ENCODE measurements around the gene BICD2.

DNA sequence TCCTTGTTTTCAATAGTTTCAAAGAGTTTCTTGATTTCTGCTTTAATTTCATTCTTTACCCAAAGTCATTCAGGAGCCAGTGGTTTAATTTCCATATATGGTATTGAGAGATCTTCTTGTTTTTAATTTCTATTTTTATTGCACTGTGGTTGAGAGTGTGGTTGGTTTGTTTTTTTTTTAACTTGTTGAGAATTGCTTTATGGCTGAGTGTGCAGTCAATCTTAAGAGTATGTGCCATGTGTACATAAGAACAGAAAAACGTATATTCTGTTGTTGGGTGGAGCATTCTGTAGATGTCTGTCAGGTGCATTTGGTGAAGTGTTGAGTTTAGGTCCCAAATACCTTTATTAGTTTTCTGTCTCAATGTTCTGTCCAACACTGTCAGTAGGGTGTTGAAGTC, 68.0 kb downstream of the BICD2 start:
- TF ChIP-seq, protein P1, sequence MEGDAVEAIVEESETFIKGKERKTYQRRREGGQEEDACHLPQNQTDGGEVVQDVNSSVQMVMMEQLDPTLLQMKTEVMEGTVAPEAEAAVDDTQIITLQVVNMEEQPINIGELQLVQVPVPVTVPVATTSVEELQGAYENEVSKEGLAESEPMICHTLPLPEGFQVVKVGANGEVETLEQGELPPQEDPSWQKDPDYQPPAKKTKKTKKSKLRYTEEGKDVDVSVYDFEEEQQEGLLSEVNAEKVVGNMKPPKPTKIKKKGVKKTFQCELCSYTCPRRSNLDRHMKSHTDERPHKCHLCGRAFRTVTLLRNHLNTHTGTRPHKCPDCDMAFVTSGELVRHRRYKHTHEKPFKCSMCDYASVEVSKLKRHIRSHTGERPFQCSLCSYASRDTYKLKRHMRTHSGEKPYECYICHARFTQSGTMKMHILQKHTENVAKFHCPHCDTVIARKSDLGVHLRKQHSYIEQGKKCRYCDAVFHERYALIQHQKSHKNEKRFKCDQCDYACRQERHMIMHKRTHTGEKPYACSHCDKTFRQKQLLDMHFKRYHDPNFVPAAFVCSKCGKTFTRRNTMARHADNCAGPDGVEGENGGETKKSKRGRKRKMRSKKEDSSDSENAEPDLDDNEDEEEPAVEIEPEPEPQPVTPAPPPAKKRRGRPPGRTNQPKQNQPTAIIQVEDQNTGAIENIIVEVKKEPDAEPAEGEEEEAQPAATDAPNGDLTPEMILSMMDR (conservative IDR thresholded peaks at IDR 0.05), result no peak
- no peak for TF ChIP-seq ZFX (IDR thresholded peaks at IDR 0.05)

All from C4-2B (cell line).